Liver (tissue), 9 donors: ENCODE results near the gene PXMP4. TPM values are rescaled to one million over a fixed set of nuclear protein-coding genes. Genes with fewer than 3 reads are reported as not detected.

Experiments used
- DNase-seq: peaks from one replicate; pipeline ENCODE4 v3.0.0-alpha.2; 2017; ENCODE audit warnings: low spot score
- H3K27ac ChIP-seq, 2 donors: one replicate each; pipeline ENCODE4 v1.7.0; 2013; ENCODE audit warnings: inconsistent platforms in 2 of 2, low read length in 2 of 2, control low read depth in 1 of 2, low read depth in 1 of 2, mild to moderate bottlenecking in 1 of 2
- H3K27me3 ChIP-seq, 4 donors: one replicate each; pipeline versions ENCODE4 v1.6.1 to v1.7.0; 2013; ENCODE audit warnings: low read length in 3 of 4, inconsistent platforms in 1 of 4, mild to moderate bottlenecking in 1 of 4, moderate library complexity in 1 of 4; ENCODE audit not compliant: control insufficient read depth in 4 of 4, insufficient read depth in 4 of 4
- H3K36me3 ChIP-seq, 4 donors: one replicate each; pipeline versions ENCODE4 v1.6.1 to v1.7.0; 2013; ENCODE audit warnings: low read length in 3 of 4, mild to moderate bottlenecking in 3 of 4, low read depth in 1 of 4, moderate library complexity in 1 of 4; ENCODE audit not compliant: control insufficient read depth in 4 of 4, insufficient read depth in 3 of 4
- H3K4me1 ChIP-seq, 4 donors: one replicate each; pipeline versions ENCODE4 v1.6.1 to v1.7.0; 2013; ENCODE audit warnings: low read length in 3 of 4, mild to moderate bottlenecking in 3 of 4, moderate library complexity in 1 of 4; ENCODE audit not compliant: control insufficient read depth in 4 of 4, insufficient read depth in 4 of 4
- H3K4me3 ChIP-seq, 3 donors: one replicate each; pipeline versions ENCODE4 v1.6.1 to v1.7.0; 2013; ENCODE audit warnings: low read length in 3 of 3, control low read depth in 1 of 3, low read depth in 1 of 3, mild to moderate bottlenecking in 1 of 3
- H3K9ac ChIP-seq, 2 donors: one replicate each; pipeline ENCODE4 v1.7.0; 2013; ENCODE audit warnings: low read length in 2 of 2, mild to moderate bottlenecking in 2 of 2, moderate library complexity in 2 of 2, control low read depth in 1 of 2, low read depth in 1 of 2
- H3K9me3 ChIP-seq, 4 donors: one replicate each; pipeline versions ENCODE4 v1.6.1 to v1.7.0; 2013; ENCODE audit warnings: low read length in 3 of 4; ENCODE audit not compliant: control insufficient read depth in 4 of 4
- EGR1 ChIP-seq, 2 donors: IDR thresholded peaks; 2 replicates each; pipeline ENCODE4 v1.6.1; 2016 to 2018; ENCODE audit warnings: antibody characterized with exemption in 2 of 2, low read depth in 2 of 2
- GABPA ChIP-seq, 2 donors: IDR thresholded peaks in 1 of 2; conservative IDR thresholded peaks in 1 of 2; 2 replicates each; pipeline ENCODE4 v1.6.1; 2016; ENCODE audit warnings: antibody characterized with exemption in 2 of 2, mild to moderate bottlenecking in 1 of 2, moderate library complexity in 1 of 2
- HNF4A ChIP-seq, 2 donors: conservative IDR thresholded peaks; 2 replicates each; pipeline ENCODE4 v1.6.1; 2016; ENCODE audit warnings: antibody characterized with exemption in 2 of 2, mild to moderate bottlenecking in 2 of 2
- HNF4G ChIP-seq: IDR thresholded peaks from 2 replicates; pipeline ENCODE4 v1.6.1; 2016; ENCODE audit warnings: antibody characterized with exemption
- JUND ChIP-seq, 2 donors: IDR thresholded peaks; 2 replicates each; pipeline ENCODE4 v1.6.1; 2016; ENCODE audit warnings: antibody characterized with exemption in 2 of 2
- NR2F2 ChIP-seq: IDR thresholded peaks from 2 replicates; pipeline ENCODE4 v1.6.1; 2016; ENCODE audit warnings: antibody characterized with exemption
- RAD21 ChIP-seq, 2 donors: IDR thresholded peaks; 2 replicates each; pipeline ENCODE4 v1.6.1; 2016; ENCODE audit warnings: antibody characterized with exemption in 2 of 2, mild to moderate bottlenecking in 2 of 2
- RXRA ChIP-seq, 2 donors: IDR thresholded peaks; 2 replicates each; pipeline ENCODE4 v1.6.1; 2017 to 2018; ENCODE audit warnings: antibody characterized with exemption in 2 of 2, mild to moderate bottlenecking in 1 of 2
- SP1 ChIP-seq: IDR thresholded peaks from 2 replicates; pipeline ENCODE4 v1.6.1; 2018; ENCODE audit warnings: antibody characterized with exemption, mild to moderate bottlenecking
- TAF1 ChIP-seq: conservative IDR thresholded peaks from 2 replicates; pipeline ENCODE4 v1.6.1; 2016; ENCODE audit warnings: antibody characterized with exemption, mild to moderate bottlenecking
- YY1 ChIP-seq: IDR thresholded peaks from 2 replicates; pipeline ENCODE4 v1.6.1; 2016; ENCODE audit warnings: antibody characterized with exemption, mild to moderate bottlenecking
- WGBS: extraction: QIAGEN DNeasy Blood & Tissue Kit; methylation state at CpG from one replicate; pipeline ENCODE4 v1.1.7; 2013; 5-methylcytosine and 5-hydroxymethylcytosine counted together
- polyA plus RNA-seq, 2 donors: library from polyadenylated mRNA; stranded (reverse) in 1 of 2; unstranded in 1 of 2; fragments of 200-250 nt in 1 of 2; fragments of >200 nt in 1 of 2; fragmentation: Nextera tagmentation in 1 of 2; extraction: Ambion mirVana in 1 of 2; gene quantifications; one replicate each; pipeline versions ENCODE4 v1.2.1 to v1.2.3, GENCODE V29; 2013 to 2015
- total RNA-seq, 2 donors: library from RNA; depleted of rRNA; stranded (reverse); fragments of >200 nt; gene quantifications; one replicate each; pipeline ENCODE4 v1.2.3, GENCODE V29; 2014
- TF ChIP-seq, protein P1 (sequence below): IDR thresholded peaks from 2 replicates; pipeline ENCODE4 v1.6.1; 2016; ENCODE audit warnings: antibody characterized with exemption, mild to moderate bottlenecking
- TF ChIP-seq, protein P2 (sequence below): IDR thresholded peaks from 2 replicates; pipeline ENCODE4 v1.6.1; 2016; ENCODE audit warnings: antibody characterized with exemption
- TF ChIP-seq, protein P3 (sequence below): IDR thresholded peaks from 2 replicates; pipeline ENCODE4 v1.6.1; 2016; ENCODE audit warnings: antibody characterized with exemption
- TF ChIP-seq, protein P4 (sequence below): IDR thresholded peaks from 2 replicates; pipeline ENCODE4 v1.6.1; 2016; ENCODE audit warnings: antibody characterized with exemption
- donor health status: healthy.
- donor health status: healthy.
- donor health status: healthy.
- donor health status: healthy.
- donor health status: healthy.

Gene PXMP4
- total and polyA plus RNA-seq, 4 donors = 5.5 to 16.0 (median 9.3) TPM

DNA sequence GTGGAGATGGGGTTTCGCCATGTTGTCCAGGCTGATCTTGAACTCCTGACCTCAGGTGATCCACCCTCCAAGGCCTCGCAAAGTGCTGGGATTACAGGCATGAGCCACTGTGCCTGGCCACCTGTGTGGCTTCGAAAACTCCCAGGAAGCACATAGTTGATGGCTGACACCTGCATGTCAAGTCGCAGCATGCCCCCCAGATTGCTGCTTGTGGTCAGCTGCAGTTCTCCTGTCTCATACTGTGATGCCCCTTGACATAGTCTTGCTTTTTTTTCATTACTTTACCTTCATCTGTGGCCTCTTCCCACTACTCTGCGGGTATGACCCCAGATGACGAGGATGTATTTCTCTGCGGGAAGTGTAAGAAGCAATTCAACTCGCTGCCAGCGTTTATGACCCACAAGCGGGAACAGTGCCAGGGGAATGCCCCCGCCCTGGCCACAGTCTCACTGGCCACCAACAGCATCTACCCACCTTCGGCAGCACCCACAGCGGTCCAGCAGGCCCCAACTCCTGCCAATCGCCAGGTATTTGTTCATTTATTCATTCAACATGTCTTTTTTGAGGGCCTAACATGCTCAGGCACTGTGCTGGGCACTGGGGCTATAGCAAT, 24.8 kb upstream of the PXMP4 start:
- no peak overlapping the region for H3K9ac ChIP-seq
- WGBS = 88% methylated on average over 14 of the region's 14 CpGs
- no peaks in the 10 kb centered on the region for H3K27me3 ChIP-seq
- H3K4me3 ChIP-seq = no peak overlapping the region
- H3K4me1 ChIP-seq = no peaks in the 10 kb centered on the region
- no peak for DNase-seq
- TF ChIP-seq TAF1 (no peak), SP1 (no peak), JUND (IDR thresholded peaks at IDR 0.05) (no peak), YY1 (no peak), EGR1 (IDR thresholded peaks at IDR 0.05; ENCODE audit: low read depth in 2 of 2) (no peak), RXRA (IDR thresholded peaks at IDR 0.05) (no peak), HNF4A (conservative IDR thresholded peaks at IDR 0.05) (no peak)
- TF ChIP-seq, protein P1, sequence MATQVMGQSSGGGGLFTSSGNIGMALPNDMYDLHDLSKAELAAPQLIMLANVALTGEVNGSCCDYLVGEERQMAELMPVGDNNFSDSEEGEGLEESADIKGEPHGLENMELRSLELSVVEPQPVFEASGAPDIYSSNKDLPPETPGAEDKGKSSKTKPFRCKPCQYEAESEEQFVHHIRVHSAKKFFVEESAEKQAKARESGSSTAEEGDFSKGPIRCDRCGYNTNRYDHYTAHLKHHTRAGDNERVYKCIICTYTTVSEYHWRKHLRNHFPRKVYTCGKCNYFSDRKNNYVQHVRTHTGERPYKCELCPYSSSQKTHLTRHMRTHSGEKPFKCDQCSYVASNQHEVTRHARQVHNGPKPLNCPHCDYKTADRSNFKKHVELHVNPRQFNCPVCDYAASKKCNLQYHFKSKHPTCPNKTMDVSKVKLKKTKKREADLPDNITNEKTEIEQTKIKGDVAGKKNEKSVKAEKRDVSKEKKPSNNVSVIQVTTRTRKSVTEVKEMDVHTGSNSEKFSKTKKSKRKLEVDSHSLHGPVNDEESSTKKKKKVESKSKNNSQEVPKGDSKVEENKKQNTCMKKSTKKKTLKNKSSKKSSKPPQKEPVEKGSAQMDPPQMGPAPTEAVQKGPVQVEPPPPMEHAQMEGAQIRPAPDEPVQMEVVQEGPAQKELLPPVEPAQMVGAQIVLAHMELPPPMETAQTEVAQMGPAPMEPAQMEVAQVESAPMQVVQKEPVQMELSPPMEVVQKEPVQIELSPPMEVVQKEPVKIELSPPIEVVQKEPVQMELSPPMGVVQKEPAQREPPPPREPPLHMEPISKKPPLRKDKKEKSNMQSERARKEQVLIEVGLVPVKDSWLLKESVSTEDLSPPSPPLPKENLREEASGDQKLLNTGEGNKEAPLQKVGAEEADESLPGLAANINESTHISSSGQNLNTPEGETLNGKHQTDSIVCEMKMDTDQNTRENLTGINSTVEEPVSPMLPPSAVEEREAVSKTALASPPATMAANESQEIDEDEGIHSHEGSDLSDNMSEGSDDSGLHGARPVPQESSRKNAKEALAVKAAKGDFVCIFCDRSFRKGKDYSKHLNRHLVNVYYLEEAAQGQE = no peak
- TF ChIP-seq, protein P2, sequence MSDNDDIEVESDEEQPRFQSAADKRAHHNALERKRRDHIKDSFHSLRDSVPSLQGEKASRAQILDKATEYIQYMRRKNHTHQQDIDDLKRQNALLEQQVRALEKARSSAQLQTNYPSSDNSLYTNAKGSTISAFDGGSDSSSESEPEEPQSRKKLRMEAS = no peak
- TF ChIP-seq, protein P3, sequence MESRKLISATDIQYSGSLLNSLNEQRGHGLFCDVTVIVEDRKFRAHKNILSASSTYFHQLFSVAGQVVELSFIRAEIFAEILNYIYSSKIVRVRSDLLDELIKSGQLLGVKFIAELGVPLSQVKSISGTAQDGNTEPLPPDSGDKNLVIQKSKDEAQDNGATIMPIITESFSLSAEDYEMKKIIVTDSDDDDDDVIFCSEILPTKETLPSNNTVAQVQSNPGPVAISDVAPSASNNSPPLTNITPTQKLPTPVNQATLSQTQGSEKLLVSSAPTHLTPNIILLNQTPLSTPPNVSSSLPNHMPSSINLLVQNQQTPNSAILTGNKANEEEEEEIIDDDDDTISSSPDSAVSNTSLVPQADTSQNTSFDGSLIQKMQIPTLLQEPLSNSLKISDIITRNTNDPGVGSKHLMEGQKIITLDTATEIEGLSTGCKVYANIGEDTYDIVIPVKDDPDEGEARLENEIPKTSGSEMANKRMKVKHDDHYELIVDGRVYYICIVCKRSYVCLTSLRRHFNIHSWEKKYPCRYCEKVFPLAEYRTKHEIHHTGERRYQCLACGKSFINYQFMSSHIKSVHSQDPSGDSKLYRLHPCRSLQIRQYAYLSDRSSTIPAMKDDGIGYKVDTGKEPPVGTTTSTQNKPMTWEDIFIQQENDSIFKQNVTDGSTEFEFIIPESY = no peak
- no peak overlapping the region for H3K27ac ChIP-seq
- H3K9me3 ChIP-seq = no peaks in the 10 kb centered on the region
- peaks cover 0 to 2% (median 0%) of the 10 kb centered on the region in 4 donors for H3K36me3 ChIP-seq

DNA sequence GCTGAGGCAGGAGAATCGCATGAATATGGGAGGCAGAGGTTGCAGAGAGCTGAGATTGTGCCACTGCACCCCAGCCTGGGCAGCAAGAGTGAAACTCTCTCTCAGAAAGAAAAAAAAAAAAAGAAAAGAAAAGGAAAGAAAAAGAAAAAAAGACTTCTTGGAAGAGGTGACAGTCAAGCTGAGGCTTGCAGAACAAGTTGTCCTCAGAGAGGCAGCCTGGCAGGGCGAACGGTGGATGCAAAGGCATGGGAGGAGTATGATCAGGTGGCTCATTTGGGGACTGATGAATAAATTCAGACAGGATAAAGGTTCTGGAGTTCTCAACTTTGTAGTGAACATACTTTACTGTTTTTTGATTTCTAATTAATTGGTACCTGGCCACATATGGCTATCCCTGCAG, 24.1 kb upstream of the PXMP4 start:
- TF ChIP-seq RXRA (IDR thresholded peaks at IDR 0.05) = no peak
- no peak for TF ChIP-seq TAF1
- TF ChIP-seq RAD21 (IDR thresholded peaks at IDR 0.05) = no peak
- TF ChIP-seq HNF4G = no peak
- no peak overlapping the region for H3K9ac ChIP-seq
- 95% methylated on average over 3 of the region's 3 CpGs for WGBS

DNA sequence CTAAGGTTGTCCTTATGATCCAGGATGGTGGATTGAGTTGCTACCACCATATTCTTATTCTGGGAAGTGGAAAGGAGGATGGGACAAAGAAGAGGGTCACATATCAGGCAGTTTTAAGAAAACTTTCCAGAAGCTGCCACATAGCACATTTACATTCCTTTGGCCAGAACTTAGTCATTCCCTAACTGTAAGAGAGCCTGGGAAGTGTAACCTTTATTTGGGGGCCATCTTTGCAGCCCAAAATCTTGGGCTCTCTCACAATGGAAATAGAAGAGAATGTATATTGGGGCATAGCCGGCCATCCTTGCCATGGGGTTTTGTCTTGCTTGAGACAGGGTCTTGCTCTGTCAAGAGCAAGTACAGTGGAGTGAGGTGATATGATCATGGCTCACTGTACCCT, 20.1 kb upstream of the PXMP4 start:
- no peak for DNase-seq
- Histone ChIP-seq H3K27me3 (no peaks in the 10 kb centered on the region), H3K9ac (no peak overlapping the region), H3K4me3 (no peak overlapping the region), H3K36me3 (no peaks in the 10 kb centered on the region), H3K4me1 (no peaks in the 10 kb centered on the region), H3K9me3 (peaks cover 2 to 7% (median 6%) of the 10 kb centered on the region in 4 donors), H3K27ac (no peak overlapping the region)
- 94% methylated on average over 1 of the region's 1 CpG for WGBS
- TF ChIP-seq HNF4A (conservative IDR thresholded peaks at IDR 0.05) (no peak), TAF1 (no peak), NR2F2 (no peak), YY1 (no peak), GABPA (IDR thresholded peaks at IDR 0.05 in 1 of 2, conservative IDR thresholded peaks at IDR 0.05 in 1 of 2) (no peak)
- TF ChIP-seq, protein P1 = no peak
- TF ChIP-seq, protein P4, sequence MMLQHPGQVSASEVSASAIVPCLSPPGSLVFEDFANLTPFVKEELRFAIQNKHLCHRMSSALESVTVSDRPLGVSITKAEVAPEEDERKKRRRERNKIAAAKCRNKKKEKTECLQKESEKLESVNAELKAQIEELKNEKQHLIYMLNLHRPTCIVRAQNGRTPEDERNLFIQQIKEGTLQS = no peak
- TF ChIP-seq, protein P3 = no peak

More for the DNA sequence above, 24.1 kb upstream of the PXMP4 start:
- Histone ChIP-seq H3K4me3 (no peak overlapping the region), H3K36me3 (peaks cover 0 to 2% (median 0%) of the 10 kb centered on the region in 4 donors), H3K27ac (no peak overlapping the region), H3K27me3 (no peaks in the 10 kb centered on the region), H3K4me1 (no peaks in the 10 kb centered on the region), H3K9me3 (no peaks in the 10 kb centered on the region)
- no peak for DNase-seq
